Effector memory CD4-positive, alpha-beta T cell (primary cell): ENCODE data around the gene PDCD4.

Experiments used
- DNase-seq, 3 donors: peaks; one replicate each; pipeline ENCODE4 v3.0.0-alpha.2; 2020
- H3K27ac ChIP-seq: 2 replicates; pipeline ENCODE4 v1.7.0; 2013; ENCODE audit warnings: mild to moderate bottlenecking, low read length, moderate library complexity; ENCODE audit not compliant: insufficient read depth, poor library complexity, severe bottlenecking
- H3K27me3 ChIP-seq: replicated peaks from 2 replicates; pipeline ENCODE4 v1.7.0; 2013; ENCODE audit warnings: mild to moderate bottlenecking, low read length; ENCODE audit not compliant: insufficient read depth, control insufficient read depth, poor library complexity, severe bottlenecking
- H3K36me3 ChIP-seq: 2 replicates; pipeline ENCODE4 v1.7.0; 2013; ENCODE audit warnings: mild to moderate bottlenecking, low read length, moderate library complexity; ENCODE audit not compliant: control insufficient read depth, insufficient read depth
- H3K4me1 ChIP-seq: 2 replicates; pipeline ENCODE4 v1.7.0; 2013; ENCODE audit warnings: low read length, mild to moderate bottlenecking; ENCODE audit not compliant: control insufficient read depth, insufficient read depth, poor library complexity, severe bottlenecking
- H3K4me3 ChIP-seq: 2 replicates; pipeline ENCODE4 v1.7.0; 2013; ENCODE audit warnings: low read length, low read depth, mild to moderate bottlenecking; ENCODE audit not compliant: insufficient read depth, poor library complexity, severe bottlenecking
- H3K9me3 ChIP-seq: 2 replicates; pipeline ENCODE4 v1.7.0; 2013; ENCODE audit warnings: mild to moderate bottlenecking, low read length, moderate library complexity; ENCODE audit not compliant: control insufficient read depth

Gene PDCD4

GRCh38 chr10:110939419-110939818 is 67.7 kb downstream of the PDCD4 start:
- DNase-seq, result no peak
- Histone ChIP-seq H3K27ac (no peak overlapping the region), H3K36me3 (no peaks in the 10 kb centered on the region), H3K27me3 (no peaks in the 10 kb centered on the region), H3K4me3 (no peak overlapping the region), H3K9me3 (no peaks in the 10 kb centered on the region), H3K4me1 (peaks cover 4% of the 10 kb centered on the region)

- H3K4me1 ChIP-seq, result peaks cover 4% of the 10 kb centered on the region
- DNase-seq, result no peak
- H3K27me3 ChIP-seq, result no peaks in the 10 kb centered on the region
- H3K4me3 ChIP-seq, result no peak overlapping the region
- H3K9me3 ChIP-seq, result no peaks in the 10 kb centered on the region
- no peaks in the 10 kb centered on the region for H3K36me3 ChIP-seq
- no peak overlapping the region for H3K27ac ChIP-seq
Observed at GRCh38 chr10:110944792-110945396, 73.2 kb downstream of the PDCD4 start.

GRCh38 chr10:110946496-110946895 is 74.8 kb downstream of the PDCD4 start:
- Histone ChIP-seq H3K4me3 (no peak overlapping the region), H3K9me3 (no peaks in the 10 kb centered on the region), H3K4me1 (peaks cover 4% of the 10 kb centered on the region), H3K27me3 (no peaks in the 10 kb centered on the region), H3K36me3 (no peaks in the 10 kb centered on the region), H3K27ac (no peak overlapping the region)
- no peak for DNase-seq

- DNase-seq, result no peak
Observed at GRCh38 chr10:110947061-110947595, 75.4 kb downstream of the PDCD4 start.

More at GRCh38 chr10:110947061-110947595, 75.4 kb downstream of the PDCD4 start:
- Histone ChIP-seq H3K27ac (no peak overlapping the region), H3K36me3 (no peaks in the 10 kb centered on the region), H3K9me3 (no peaks in the 10 kb centered on the region), H3K27me3 (no peaks in the 10 kb centered on the region), H3K4me3 (no peak overlapping the region), H3K4me1 (peaks cover 4% of the 10 kb centered on the region)
